ENCODE data around the gene TRAF3.
A peak's percentile ranks its signal among the peaks of the same experiment; 100 is the strongest.

TRAF3 gene

GRCh38 chr14:102907303-102907844 lies 130.1 kb downstream of the TRAF3 start:
- no peak for DNase-seq (ENCODE audit: low read depth in 2 of 2)

- no peak for DNase-seq (ENCODE audit: low read depth in 2 of 2)
Observed at GRCh38 chr14:102907980-102908730, 130.9 kb downstream of the TRAF3 start.

GRCh38 chr14:102908766-102909455 lies 131.7 kb downstream of the TRAF3 start:
- DNase-seq (ENCODE audit: low read depth in 2 of 2), result no peak

GRCh38 chr14:102909462-102909861 lies 132.2 kb downstream of the TRAF3 start:
- DNase-seq (ENCODE audit: low read depth in 2 of 2), result no peak

- no peak for DNase-seq (ENCODE audit: low read depth in 2 of 2)
Observed at GRCh38 chr14:102909911-102910310, 132.7 kb downstream of the TRAF3 start.

- DNase-seq (ENCODE audit: low read depth in 2 of 2), result no peak
Observed at GRCh38 chr14:102910442-102910841, 133.2 kb downstream of the TRAF3 start.

GRCh38 chr14:102911541-102911951 lies 134.3 kb downstream of the TRAF3 start:
- DNase-seq (ENCODE audit: low read depth in 2 of 2), result no peak

GRCh38 chr14:102911991-102912761 lies 134.9 kb downstream of the TRAF3 start:
- DNase-seq (ENCODE audit: low read depth in 2 of 2), result no peak

- no peak for DNase-seq (ENCODE audit: low read depth in 2 of 2)
Observed at GRCh38 chr14:102913341-102914211, 136.3 kb downstream of the TRAF3 start.

GRCh38 chr14:102914474-102915291 lies 137.4 kb downstream of the TRAF3 start:
- DNase-seq (ENCODE audit: low read depth in 2 of 2), result no peak

- no peak for DNase-seq (ENCODE audit: low read depth in 2 of 2)
Observed at GRCh38 chr14:102915292-102916110, 138.3 kb downstream of the TRAF3 start.

GRCh38 chr14:102916347-102917055 lies 139.3 kb downstream of the TRAF3 start:
- no peak for DNase-seq (ENCODE audit: low read depth in 2 of 2)

- no peak for DNase-seq (ENCODE audit: low read depth in 2 of 2)
Observed at GRCh38 chr14:102917056-102917385, 139.8 kb downstream of the TRAF3 start.

- DNase-seq (ENCODE audit: low read depth in 2 of 2), result peak; percentile 56 to 58
Observed at GRCh38 chr14:102917469-102918211, 140.4 kb downstream of the TRAF3 start.

- no peak for DNase-seq (ENCODE audit: low read depth in 2 of 2)
Observed at GRCh38 chr14:102918438-102918837, 141.2 kb downstream of the TRAF3 start.

- DNase-seq (ENCODE audit: low read depth in 2 of 2), result no peak
Observed at GRCh38 chr14:102920273-102920997, 143.2 kb downstream of the TRAF3 start.

GRCh38 chr14:102920998-102921304 lies 143.7 kb downstream of the TRAF3 start:
- no peak for DNase-seq (ENCODE audit: low read depth in 2 of 2)
